Hepatic stellate cell (primary cell): ENCODE measurements around the gene GPR146.

Experiments
- DNase-seq: peaks from one replicate; pipeline ENCODE4 v3.0.0; 2011; ENCODE audit warnings: low spot score

The GPR146 gene

DNA sequence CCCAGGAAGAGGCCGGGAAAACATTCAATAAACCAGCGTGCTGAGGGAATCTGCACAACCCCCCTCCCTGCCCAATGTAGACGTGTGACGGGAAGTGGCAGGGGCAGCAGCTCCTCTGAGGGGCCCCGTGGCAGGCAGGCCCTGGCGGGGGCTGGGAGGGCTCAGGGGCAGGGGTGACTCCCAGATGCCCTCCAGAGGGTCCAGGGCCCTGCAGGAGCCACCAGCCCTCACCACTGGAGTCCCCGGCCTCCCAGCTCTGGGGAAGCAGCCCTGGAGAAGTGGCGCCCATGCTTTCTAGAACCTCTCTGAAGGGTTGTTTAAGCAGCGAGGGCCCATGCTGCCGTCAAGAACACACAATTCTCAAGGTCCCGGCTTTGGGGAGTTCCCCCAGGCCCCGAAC, 35.2 kb downstream of the GPR146 start:
- no peak for DNase-seq

DNA sequence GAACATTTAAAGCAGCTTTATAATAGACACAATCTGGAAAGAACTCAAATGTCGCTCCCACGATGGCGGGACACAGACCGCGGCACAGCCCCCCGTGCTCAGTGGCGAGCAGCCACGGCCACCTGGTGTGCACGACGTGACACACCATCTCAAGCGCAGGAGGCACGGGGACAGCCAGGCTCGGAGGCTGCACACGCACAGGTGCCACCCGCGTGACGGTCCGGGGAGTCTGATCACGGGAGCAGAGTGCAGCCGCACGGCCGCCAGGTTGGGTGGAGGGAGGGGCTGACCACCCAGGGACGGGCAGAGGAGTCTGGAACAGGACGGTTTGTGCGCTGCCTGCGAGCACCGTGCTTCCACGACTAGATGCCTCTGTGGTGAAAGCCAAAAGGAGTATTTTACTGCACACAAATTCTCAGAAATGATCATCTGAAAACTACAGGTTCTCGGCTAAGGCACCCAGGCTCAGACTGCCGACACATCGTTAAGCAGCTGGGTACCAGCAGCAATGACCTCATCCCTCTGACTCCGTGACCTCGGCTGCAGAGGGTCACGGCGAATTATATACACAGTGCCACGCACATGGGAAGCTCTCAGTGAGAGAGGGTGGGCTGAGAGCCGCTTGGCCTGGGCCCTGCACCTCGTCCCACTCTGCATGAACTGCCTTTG, 36.0 kb downstream of the GPR146 start:
- no peak for DNase-seq

DNA sequence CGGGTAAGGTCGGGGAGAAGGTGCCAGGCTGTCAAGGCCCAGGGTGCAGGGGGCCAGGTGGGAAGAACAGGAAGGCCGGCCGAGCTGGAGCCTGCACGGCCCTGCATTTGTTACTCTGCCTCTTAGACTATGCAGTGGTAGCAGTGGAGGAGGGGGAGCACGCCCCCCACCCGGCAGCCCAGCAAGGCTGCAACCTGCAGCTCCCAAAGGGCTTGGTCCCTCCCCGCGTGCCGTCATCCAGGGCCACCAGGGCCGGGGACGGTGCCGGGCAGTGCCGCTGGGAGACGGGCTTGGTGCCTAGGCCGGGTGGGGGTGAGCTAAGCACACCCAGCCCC, 36.5 kb downstream of the GPR146 start:
- DNase-seq: no peak

DNA sequence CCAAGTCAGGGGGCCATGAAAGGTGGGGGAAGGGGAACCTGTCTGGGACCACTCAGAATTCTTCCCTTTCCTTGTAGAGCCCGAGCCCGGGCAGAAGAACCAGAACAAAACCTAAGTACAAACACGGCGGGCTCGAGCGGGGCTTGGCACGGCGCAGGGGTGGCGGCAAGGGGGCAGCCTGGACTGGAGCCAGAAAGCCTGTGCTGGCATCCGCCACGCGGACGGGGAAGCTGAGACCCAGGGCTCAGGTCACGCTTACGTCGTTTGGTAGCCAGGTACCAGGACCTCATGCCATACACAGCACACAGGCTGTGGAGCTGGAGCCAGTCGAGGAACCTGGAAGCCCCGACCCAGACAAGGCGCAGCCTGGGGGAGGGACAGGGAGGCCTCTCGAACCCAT, 37.0 kb downstream of the GPR146 start:
- DNase-seq: no peak

DNA sequence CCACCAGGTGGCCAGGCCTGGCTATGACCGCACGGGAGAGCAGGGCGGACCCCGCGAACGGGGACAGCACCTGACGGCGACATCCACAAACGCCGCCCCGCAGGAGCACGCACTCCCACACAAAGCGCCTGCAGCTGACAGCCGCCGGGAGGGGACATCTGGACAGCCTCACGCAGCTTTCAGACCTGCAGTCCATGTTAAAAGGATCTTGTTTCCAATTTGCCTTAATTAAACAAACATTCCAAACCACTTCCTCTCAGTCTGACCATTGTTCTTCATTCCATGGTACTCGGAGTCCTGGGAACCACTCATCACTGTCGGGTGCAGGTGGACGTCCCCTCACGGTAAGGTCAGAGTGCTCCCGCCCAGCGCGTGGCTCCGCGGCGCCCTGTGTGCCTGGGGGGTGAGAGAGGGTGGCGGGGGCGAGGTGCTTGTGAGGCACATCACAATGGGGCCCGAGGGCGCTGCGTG, 37.6 kb downstream of the GPR146 start:
- peak; percentile 62 for DNase-seq

DNA sequence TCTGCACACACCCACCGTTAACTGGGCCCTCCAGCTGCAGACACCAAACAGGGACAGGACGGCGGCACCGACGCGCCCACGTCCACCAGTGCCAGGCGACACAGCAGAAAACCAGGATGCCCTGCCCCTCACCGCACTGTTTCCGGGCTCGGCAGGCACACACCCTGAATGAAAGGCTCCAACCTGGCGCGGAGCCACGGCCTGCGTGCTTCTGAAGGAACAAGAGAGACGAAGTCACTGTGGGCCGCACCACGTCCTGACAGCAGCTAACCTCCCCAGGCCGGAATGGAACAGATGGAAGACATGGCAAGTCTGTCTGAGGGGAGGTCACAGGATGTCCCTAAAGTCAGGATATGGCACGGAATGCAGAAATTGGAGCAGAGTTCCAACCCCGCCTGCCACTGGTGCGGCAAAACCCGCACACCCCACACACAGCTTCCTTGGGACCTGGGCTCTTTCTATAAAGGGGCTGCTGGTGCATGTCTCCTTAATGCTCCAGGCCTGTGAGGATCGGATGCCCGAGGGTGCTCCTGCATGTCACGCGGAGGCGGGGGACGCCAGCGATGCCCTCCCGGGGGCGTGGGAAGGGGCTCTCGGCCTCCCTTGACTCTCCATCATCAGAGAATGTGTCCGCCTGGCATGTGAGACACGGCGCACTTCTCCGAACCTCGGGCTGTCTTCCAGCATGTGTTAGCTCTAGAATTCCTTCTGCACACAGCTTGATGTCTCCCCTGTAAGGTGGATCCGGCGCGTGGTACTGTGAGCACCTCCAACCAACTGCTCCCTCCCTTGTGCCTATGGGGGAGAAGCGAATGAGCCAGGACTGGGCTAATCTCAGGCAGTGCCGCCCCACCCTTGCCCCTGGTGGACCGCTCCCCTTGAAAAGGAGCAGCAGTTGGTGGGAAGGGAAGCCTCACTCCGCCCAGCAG, 39.6 kb downstream of the GPR146 start:
- DNase-seq: no peak

DNA sequence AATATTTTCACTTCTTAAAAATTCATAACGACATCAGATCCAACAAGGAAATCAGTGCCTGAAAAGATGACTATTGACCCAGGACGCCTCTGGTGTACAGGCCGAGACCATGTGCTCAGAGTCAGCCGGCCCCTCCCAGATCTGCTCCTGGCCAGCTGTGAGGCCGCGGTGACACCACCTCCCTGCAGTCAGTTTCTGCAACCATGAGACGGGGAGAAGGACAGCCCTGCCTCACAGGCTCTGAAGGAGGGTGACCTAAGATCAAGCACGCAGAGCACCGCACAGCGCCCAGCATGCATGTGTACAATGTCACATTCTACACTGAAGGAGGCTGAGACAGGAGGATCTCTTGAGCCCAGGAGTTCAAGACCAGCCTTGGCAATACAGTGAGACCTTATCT, 40.9 kb downstream of the GPR146 start:
- no peak for DNase-seq

DNA sequence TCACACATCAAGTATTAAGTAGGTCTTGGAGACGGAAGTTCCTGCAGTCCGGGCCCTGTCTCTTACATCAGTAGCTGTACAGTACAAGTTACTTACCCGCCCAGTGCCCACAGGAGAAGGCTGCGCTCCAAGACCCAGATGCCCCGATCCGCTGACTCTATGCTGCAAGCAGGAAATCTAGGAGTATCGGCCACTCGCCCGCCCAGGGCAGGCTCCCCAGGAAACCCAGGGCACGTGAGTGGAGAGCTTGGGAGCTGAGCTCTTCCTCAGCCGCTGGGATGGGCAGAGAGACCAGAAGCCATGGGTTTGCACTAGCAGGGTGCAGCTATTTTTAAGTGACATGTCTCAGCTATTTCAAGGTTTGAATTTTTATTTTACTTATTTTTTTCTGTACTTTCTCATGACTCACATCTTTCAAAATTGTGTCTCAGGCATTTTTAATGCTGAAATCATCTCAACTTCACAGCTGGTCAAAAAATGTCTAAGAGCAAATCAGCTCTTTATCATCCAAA, 41.6 kb downstream of the GPR146 start:
- peak; percentile 83 for DNase-seq

DNA sequence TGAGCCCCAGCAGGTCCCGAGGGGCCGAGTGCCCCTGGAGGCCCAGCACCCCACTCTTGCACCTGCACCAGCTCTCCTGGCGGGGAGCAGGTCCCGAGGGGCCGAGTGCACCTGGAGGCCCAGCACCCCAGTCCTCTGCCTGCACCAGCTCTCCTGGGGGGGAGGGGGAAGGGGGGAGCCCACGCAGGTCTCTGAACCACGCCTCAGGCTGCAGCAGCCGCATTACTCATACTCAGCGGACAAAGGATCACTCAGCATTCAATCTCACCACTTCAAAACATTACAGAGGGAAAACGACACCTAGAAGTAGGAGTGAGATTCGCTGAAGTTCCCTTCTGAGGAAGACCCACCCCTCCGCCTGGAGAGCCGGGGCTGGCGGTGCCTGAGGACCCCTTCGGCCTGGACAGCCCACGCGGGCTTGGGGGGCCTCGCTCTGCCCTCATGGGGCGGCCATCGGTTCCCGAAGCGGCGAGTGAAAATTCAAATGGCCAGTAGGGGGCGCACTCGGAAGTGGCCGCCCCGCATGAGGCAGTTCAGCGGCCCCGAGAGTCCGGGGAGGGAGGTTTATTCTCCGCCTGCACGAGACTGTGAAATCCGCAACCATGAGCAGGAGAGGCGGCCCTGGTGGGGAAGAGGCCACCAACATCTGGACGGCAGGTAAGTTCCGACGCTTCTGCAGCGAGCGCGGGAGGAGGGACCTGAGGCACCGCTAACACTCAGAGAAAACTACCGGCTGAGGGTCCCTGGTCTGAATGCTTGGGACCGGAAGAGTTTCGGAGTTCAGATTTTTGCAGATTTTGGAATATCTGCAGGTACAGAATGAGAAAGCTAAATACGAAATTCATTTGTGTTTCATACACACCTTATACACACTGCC, 42.5 kb downstream of the GPR146 start:
- DNase-seq: peak; percentile 89

DNA sequence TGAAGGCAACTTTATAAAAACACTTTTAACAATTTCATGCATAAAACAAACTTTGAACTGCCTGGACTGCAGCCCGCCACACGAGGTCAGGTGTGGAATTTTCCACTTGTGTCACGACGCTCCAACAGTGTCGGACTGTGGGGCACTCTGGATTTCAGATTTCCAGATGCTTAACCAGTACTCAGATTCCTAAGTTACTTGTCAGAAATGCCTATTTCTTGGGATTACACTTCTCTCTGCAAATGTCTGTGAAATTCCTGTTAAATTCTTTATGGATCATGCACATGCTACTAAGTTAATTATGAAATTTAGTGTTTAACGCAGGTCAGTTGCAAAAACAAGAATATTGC, 43.1 kb downstream of the GPR146 start:
- DNase-seq: peak; percentile 55

DNA sequence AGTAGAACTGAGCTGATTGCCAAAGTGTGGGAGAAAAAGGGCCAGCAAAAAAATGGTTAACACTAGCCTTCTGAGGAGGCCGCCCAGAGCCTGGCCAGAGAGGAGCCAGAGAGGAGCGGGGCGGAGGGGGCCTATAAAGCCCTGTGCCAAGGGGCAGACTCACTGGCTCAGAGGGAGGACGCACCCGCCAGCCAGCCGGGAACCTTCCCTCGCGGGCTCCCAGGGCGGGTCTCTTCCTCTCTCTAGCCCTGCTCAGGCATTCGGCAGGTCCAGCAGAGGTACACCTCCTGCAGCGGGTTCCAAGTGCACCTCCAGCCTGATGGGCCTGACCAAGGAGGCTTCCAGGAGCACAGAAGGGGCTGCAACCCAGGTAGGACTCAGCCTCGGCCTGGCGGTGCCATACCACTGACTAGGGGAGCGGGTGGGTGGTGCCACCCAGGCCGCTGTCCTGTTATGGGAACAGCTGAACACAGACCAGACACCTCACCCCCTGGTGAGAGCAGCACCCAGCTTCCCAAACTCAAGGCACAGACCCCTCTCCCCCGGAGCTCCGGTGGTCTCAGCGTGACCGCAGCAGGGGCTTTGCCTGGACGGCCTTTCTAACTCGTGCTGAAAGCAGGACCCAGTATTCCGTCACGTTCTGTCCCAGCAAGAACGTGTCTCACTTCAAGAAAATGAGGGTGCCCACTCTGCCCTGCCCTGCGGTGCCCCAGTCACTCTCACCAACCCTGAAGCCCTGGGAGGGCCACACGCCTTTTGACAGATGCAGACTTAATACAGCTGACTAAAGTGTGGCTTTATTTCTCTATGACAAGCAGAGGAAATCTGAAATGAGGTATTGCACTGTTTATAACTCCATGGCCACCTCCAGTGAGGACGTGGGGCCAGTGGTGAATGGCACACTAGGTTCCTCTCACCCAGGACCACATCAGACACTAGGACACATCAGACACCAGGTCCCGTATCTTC, 43.9 kb downstream of the GPR146 start, which contains the start of gene GPER1:
TSS of gene GPER1 (plus strand) at position 162 of the 969 bp plus-strand sequence. CDS start 3,616 bp downstream, outside the sequence.
- peak; percentile 60 for DNase-seq

DNA sequence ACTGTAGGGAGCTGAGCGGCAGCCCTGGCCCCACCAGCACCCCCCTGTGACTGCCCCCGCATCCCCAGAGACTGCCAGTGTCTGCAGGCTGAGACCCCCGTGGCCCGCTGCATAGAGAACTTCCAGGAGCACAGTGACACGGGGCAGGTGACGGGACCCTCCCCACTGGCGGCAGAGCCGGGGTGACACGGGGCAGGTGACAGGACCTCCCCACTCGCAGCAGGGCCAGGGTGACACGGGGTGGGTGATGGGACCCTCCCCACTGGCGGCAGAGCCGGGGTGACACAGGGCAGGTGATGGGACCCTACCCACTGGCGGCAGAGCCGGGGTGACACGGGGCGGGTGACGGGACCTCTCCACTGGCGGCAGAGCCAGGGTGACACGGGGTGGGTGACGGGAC, 45.9 kb downstream of the GPR146 start:
- DNase-seq: no peak

DNA sequence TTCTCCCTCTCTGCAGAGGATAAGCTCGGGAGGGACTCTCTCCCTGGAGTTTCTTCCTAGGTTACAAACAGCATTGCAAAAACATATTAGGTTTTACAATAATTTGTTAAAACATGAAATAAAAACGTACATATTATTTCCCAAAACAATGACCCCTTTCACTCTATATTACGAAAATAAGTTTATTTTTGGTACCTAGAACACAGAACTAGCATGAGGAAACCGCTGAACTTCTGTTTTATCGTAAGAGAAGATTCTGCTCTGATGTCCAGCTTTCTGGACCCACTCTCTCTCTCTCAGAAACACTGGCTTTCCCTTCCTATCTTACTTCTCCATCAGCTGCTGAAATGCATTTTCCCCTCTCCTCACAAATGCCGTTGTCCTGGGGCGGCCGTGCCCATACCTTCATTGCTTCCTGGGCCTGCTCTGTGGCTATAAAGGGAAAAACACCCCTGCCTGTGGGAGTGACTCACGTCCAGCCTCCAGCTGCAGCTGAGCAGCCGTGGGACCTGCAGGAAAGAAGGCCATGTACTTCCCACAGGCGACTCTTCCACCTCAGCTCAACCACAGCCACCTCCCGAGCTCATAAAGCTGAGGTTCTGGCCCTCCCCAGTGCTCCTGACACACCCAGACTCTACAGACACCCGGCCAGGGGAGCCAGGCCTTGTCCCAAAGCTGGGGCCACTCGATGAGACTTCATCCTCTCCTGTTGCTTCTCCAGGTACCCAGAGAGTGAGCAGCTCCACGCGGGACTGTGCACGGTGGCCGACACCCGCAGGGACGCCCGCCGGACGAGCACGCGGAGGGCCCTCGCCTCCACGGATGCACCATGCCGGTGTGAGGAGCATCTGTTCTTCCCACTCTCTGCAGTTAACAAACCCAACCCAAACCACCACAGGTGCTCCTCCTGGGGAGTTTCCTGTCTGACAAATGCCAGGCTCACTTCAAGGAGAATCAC, 46.6 kb downstream of the GPR146 start:
- DNase-seq: no peak

DNA sequence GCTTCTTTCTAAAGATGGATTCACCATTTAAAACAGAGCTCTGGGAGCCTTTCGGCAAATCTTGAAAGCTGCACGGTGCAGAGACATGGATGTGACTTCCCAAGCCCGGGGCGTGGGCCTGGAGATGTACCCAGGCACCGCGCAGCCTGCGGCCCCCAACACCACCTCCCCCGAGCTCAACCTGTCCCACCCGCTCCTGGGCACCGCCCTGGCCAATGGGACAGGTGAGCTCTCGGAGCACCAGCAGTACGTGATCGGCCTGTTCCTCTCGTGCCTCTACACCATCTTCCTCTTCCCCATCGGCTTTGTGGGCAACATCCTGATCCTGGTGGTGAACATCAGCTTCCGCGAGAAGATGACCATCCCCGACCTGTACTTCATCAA, 47.3 kb downstream of the GPR146 start:
- no peak for DNase-seq

DNA sequence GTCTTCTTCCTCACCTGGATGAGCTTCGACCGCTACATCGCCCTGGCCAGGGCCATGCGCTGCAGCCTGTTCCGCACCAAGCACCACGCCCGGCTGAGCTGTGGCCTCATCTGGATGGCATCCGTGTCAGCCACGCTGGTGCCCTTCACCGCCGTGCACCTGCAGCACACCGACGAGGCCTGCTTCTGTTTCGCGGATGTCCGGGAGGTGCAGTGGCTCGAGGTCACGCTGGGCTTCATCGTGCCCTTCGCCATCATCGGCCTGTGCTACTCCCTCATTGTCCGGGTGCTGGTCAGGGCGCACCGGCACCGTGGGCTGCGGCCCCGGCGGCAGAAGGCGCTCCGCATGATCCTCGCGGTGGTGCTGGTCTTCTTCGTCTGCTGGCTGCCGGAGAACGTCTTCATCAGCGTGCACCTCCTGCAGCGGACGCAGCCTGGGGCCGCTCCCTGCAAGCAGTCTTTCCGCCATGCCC, 47.9 kb downstream of the GPR146 start:
- DNase-seq: no peak

DNA sequence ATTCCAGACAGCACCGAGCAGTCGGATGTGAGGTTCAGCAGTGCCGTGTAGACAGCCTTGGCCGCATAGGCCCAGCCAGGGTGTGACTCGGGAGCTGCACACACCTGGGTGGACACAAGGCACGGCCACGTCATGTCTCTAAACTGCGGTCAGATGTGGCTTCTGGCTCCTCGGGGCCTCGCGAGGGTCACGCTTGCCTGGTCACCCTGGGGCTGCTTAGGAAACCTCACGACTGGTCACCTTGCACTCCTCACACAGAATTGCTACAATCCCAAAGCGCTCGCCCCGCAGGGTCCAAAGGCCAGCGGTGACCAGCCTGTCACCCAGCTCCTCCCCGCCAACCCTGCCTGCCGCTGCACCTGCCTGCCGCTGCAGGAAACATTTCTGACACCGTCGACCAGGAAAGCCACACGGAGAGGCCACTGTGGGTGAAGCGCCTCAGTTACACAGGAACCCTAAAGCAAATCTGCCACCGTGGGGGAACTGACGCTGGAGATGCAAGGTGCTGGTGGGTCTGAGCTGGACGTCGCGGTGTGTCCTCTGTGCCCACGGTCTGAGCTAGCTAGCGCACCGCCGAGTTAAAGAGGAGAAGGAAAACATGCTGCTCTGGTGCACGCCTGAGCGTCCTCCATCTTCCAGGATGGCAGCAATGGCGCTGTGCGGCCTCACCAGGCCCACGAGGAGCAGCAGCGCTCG, 48.6 kb downstream of the GPR146 start:
- no peak for DNase-seq

DNA sequence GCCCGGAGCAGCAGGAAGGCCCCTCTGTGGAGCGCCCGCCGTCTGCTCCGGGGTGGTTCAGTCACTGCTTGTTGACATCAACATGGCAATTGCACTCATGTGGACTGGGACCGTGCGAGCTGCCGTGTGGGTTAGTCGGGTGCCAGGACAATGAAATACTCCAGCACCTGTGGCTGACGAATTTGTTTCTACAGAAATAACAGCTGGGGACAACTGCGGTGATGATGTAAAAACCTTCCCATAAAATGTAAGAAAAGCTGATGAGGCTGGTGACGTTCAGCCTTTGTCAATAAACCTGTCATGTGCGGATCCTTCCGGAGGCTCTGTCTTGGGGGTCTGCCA, 49.1 kb downstream of the GPR146 start:
- DNase-seq: no peak

DNA sequence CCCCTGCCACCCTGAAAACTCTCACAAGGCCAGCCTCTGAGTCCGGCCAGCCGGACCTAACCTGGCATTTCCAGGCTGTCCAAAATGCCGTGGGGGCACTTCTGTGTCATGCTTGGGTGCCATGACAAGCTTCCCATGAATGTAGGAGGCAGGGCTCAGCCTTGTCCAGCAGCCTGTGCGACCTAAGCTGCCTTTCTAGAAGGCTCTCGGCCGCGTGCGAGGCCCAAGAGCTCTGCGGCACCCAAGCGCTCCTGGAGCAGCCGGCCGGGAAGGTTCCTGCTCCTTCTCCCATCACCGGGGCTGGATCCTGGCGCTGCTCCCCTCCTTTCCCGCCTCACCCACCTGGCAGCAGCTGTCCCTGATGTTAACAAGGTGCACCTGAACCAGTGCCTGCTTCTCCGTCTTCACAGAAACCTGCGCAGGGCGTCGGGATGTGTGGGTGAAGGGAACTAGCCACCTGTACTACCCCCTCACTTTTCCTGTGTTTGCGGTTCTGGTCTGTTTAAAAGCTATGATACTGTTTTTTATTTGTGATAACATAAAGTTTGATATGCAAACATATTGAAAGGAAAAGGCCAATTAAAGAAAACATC, 49.7 kb downstream of the GPR146 start:
- DNase-seq: no peak

DNA sequence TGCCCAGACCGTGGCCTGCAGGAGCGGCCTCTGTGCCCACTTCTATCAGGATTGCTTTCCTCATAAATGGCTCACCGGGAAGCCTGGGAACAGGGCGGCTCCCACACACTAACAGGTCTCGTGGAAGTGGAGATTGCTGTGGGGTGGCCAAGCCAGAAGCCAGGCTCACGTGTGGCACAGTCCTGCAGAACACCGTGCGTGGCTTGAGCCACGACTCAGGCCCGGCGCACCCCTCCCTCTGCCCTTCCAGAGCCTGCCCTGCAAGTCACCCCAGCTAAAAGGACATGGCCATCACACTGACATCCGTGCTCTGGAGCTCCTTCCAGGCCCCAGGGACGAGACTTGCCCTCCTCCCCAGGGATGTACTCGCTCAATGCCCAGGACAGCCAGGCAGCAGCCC, 50.5 kb downstream of the GPR146 start:
- DNase-seq: no peak
